DLD1 (cell line): ENCODE results near the gene SPANXN2.
"Not testable (repeated sequence)": the region's sequence is repeated elsewhere in the genome, so short reads cannot be mapped to it uniquely, and the experiment has no call there.

Experiments
- in situ Hi-C: cut with HindIII; loops from 2 replicates; pipeline ENCODE4 v1.10.0; 2017; ENCODE audit warnings: low sequenced_read_pairs

SPANXN2 gene

GRCh38 chrX:143720652-143721051, at the start of gene SPANXN2:
Gene SPANXN2, minus strand, starts transcription at chrX:143720752. Its CDS starts 84 bp downstream, at chrX:143720668.
- in situ Hi-C loops, result not testable (repeated sequence)

- in situ Hi-C loops, result no loop called here
Measured at GRCh38 chrX:143768976-143769375, 48.4 kb upstream of the SPANXN2 start.

GRCh38 chrX:143767789-143768188, 47.2 kb upstream of the SPANXN2 start:
- in situ Hi-C loops, result not testable (repeated sequence)

- in situ Hi-C loops, result no loop called here
Measured at GRCh38 chrX:143757887-143758286, 37.3 kb upstream of the SPANXN2 start.

DNA sequence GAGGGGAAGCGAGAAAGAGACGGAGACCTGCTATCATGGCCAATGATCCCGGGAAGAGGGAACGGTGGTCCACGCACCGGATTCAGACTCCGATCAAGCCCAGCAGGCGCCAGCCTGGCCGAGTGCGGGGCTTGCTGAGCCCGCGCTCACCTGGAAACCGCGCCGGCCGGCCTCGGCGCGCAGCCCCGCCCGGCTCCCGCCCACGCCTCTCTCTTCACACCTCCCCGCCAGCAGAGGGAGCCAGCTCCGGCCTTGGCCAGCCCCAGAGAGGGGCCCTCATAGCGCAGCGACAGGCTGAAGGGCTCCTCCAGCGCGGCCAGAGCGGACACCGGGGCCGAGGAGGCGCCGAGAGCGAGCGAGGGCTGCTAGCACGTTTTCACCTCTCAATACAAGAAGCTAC, 36.8 kb upstream of the SPANXN2 start:
- in situ Hi-C loops, result no loop called here

DNA sequence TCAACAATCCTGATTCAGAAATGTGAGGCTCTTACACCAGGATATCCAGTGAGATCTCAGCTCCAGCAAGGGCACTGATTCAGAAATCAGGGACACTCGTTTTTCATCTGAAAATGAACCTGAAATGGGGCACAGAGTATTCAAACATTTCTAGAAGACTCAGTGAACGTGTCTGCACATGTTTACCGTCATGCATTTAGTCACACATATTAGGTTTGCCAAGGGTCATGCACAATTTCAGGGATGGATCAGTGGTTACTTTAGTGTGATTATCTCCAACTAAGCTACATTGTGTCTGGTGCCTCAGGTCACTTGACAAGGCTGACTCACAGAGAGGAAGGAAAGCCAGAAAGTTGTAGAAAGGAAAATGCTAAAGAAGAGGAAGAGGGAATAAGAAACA, 33.6 kb upstream of the SPANXN2 start:
- in situ Hi-C loops, result no loop called here

GRCh38 chrX:143733866-143734265, 13.3 kb upstream of the SPANXN2 start:
- in situ Hi-C loops, result no loop called here

- in situ Hi-C loops, result no loop called here
Measured at GRCh38 chrX:143726296-143726695, 5.7 kb upstream of the SPANXN2 start.

GRCh38 chrX:143701460-143701859, 19.1 kb downstream of the SPANXN2 start:
- in situ Hi-C loops, result no loop called here

GRCh38 chrX:143694885-143695284, 25.7 kb downstream of the SPANXN2 start:
- in situ Hi-C loops, result no loop called here

DNA sequence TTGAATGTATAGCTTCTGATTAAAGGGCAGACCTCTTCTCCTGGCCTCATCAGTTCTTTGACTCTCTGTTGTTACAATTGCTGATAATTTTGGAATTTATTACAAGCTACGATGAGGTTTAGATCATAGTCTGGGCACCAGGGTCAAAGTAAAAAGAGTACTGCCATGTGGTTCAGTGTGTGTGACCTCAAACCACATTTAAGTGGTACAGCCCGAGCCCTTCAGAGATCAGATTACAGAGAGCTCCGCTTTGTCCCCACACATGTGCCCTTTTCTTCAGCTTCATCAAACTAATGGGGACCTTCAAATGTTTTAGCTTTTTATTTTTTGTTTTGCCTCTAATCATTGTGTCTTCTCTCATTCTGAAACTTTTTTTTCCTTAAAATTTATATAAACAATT, 37.1 kb downstream of the SPANXN2 start:
- in situ Hi-C loops, result no loop called here

GRCh38 chrX:143674926-143675325, 45.6 kb downstream of the SPANXN2 start:
- in situ Hi-C loops, result no loop called here

DNA sequence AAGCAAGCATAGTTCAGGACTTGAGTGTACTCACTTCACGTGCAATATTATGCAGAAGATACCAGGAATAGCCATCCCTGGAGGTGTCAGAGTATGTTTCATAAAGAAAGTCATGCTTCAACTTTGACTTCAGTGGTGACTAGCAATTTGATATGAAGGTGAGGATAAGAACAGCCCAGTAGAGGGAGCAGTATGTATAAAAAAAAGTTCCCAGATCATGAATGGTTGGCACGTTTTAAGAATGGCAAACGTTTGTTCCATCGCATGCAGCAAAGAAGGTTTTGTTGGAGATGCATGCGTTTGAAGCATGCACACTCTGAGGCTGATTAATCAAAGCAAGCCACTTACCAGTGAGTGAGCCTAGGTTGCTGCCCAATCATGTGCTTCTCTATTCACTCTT, 51.2 kb downstream of the SPANXN2 start:
- in situ Hi-C loops, result no loop called here

DNA sequence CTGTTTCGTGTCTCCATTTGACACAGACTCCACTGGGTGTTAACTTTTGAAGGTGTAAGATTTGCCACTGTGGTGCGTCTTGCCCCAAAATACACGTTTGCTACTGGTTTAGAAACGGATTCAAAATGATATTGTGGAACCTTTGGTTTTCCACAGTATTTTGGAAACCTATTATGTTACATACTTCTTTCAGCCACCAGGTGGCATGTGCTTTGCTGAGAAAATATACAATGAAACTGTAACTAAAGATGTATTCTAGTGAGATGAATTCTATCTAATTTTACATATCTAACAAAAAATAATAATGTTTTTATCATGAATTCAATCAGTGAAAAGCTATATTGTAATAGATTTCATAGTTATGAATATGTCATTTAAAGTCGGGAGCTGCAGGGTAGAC, 56.2 kb downstream of the SPANXN2 start:
- in situ Hi-C loops, result no loop called here

DNA sequence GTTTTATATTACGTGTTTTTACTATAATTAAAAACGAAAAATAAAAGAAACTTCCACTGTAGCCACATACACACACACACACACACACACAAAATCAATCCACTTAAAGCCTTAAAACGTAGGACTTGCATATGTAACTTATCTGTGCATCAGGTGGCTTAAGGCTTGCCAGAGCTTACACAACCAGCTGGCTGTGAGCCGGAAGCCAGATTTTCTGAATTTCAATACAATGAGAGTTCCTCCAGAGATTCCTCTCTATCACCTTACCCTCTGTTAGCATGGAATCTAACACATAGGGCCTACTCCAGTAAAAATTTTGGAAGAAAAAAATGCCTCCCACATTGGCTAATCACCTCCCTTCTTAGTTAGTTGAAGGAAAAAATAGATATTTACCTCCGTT, 56.8 kb downstream of the SPANXN2 start:
- in situ Hi-C loops, result no loop called here
